GM18508 (cell line): ENCODE measurements around the gene SRCIN1.

ENCODE experiments used
- ATAC-seq: cut with Tn5 transposase; IDR thresholded peaks from one replicate; pipeline ENCODE4 v1.9.1; 2021; ENCODE audit warnings: moderate number of reproducible peaks; ENCODE audit not compliant: insufficient read depth, unreplicated experiment

Gene SRCIN1

DNA sequence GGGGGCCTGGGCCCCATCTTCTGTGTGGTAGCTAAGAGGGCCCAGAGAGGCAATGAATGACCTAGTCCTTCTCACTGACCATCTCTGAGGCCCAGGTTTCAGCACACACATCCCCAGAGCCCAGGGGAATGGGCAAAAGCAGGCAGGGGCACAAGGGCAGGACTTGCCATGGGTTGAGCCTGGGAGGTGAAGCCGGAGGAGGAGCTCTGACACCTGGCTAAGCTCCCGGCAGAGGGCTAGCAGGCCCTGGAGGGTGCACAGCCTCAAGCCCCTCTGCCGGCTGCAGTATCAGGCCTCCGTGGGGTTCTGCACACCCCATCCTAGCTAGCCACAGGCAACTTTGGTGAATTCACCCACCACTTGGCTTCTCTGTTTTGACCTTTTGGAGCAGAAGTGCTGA is 5.3 kb downstream of the SRCIN1 start:
- no peak for ATAC-seq

DNA sequence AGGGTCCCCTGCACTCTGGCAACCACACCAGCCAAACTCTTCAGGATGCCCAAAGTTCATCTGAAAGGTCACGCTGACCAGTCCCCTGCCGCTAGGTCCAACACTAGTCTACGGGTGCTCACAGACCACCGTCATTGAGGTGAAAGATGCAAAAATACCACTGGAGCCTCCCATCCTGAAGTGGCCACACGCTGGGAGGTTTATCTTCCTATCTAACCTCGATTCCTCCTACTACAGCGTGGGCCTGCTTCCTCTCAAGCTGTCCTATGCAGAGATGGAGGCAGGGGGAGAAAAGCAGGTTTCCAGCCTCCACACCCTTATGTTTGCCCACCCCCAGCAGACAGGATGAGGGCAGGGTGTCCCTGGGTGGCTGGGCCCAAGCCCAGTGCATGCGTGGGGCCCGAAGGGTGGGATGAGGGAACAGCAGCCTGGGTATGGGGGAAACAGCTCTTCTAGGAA is 6.3 kb downstream of the SRCIN1 start:
- ATAC-seq = no peak

- no peak for ATAC-seq
These were observed 6.8 kb downstream of the SRCIN1 start for GRCh38 chr17:38598995-38599394.

DNA sequence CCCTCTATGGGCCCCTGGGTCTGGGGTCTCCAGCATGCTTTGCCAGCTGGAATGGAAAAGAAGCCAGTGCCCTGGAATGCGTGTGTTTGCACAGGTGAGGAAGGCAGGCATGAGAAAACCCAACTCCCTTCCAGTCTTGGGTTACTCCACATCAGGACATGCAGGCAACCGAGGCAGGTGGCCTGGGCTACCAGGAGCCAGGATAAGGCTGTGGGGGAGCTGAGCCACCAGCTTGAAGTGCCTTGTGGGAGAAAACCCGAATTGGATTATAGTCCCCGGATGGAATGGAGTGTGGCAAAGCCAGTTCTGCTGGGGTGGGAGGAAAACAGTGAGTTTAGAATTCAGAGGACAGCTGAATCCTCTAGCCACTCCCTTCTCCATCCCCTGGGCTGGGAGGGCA is 7.2 kb downstream of the SRCIN1 start:
- no peak for ATAC-seq

- no peak for ATAC-seq
These were observed 8.4 kb downstream of the SRCIN1 start for GRCh38 chr17:38597375-38597774.

- no peak for ATAC-seq
These were observed 9.1 kb downstream of the SRCIN1 start for GRCh38 chr17:38596651-38597050.

GRCh38 chr17:38595892-38596291 is 9.9 kb downstream of the SRCIN1 start:
- no peak for ATAC-seq

- no peak for ATAC-seq
These were observed 11.6 kb downstream of the SRCIN1 start for GRCh38 chr17:38594152-38594551.

- no peak for ATAC-seq
These were observed 13.3 kb downstream of the SRCIN1 start for GRCh38 chr17:38592487-38592886.

GRCh38 chr17:38591759-38592241 is 14.0 kb downstream of the SRCIN1 start:
- ATAC-seq = no peak

DNA sequence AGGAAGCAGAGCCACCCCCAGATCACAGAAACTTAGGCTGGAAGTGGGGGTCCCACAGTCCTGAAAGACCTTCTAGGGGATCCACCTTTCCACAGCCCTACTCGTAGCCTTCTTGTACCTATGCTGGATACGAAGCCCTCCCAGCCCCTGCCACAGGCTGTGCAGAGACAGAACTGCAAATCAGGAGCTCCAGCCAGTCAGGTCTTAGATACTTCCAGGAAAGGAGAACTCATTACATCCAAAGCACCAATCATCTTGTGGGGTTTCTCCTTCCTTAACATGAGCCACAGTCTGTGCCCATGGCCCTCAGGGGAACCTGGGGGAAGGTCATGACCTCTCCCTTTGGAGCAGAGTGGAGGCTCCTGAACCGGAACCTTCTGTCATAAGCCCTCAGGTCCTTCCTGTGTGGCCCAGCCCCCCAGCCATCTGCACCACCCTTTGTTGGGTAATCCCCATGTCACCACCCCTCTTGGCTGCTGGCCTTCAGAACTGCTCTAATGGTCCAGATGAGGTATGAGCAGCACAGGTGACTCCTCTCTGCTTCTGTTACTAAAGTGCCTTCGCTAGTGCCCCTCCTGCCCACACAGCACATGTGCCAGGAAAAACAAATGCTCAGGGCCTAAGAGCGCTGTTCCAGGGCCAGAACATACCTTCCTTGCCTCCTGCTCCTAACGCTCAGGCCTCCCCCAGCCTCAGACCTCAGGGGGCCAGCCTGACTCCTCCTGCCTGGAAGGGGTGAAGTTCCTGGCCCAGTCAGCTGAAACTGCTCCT is 14.6 kb downstream of the SRCIN1 start:
- ATAC-seq = no peak

DNA sequence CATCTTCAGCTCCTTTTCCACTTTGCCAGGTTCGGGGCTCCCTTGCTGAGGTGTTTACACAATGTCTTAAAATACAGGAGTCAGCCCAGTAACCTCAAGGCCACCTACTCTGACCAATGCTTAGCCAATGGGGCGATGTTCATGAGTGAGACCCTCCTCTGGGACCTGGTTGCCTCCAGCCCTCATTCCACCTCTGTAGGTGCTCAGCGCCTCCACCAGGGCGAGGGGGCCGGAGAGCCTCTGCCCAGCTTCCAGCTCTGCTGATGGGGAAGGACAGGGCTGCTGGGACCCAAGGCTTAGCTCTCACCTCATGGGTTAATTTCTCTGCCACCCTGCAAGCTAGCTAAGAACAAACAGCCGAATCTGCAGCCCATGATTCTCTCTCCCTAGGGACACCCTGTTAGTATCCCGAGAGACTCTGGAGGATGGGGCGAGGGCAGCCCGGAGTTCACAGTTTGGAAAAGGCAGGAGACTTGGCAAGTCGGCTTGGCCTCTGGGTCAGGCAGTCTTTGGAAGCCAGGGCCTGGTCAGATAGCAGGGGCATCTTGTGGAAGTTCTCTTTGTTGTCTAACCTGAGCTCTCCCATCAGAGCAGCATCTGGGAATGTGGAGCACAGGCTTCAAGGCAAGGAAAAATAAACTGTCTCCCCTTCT is 16.2 kb downstream of the SRCIN1 start:
- no peak for ATAC-seq

GRCh38 chr17:38588788-38589174 is 17.0 kb downstream of the SRCIN1 start:
- no peak for ATAC-seq

GRCh38 chr17:38587947-38588787 is 17.6 kb downstream of the SRCIN1 start:
- ATAC-seq = no peak

DNA sequence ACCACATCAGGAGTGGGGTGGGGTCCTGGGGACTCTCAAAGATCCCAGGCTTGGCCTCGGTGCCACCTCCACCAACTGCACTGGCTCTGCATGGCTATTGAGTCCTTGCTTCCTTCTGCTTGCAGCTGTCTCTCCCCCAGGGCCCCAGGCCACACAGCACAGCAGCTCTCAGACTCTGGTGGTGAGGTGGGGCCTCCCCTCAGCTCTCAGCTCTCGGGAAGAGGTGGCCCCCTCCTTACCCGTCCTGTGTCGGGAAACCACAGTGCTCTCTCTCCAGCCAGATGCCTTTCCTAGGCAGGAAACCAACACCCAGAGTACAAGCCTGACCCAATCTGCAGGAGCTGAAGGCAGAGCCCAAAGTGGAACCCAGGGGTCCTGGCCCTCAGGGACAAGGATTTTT is 18.5 kb downstream of the SRCIN1 start:
- ATAC-seq = no peak

- ATAC-seq = no peak
These were observed 19.0 kb downstream of the SRCIN1 start for GRCh38 chr17:38586788-38587187.

GRCh38 chr17:38585918-38586529 is 19.7 kb downstream of the SRCIN1 start:
- no peak for ATAC-seq

DNA sequence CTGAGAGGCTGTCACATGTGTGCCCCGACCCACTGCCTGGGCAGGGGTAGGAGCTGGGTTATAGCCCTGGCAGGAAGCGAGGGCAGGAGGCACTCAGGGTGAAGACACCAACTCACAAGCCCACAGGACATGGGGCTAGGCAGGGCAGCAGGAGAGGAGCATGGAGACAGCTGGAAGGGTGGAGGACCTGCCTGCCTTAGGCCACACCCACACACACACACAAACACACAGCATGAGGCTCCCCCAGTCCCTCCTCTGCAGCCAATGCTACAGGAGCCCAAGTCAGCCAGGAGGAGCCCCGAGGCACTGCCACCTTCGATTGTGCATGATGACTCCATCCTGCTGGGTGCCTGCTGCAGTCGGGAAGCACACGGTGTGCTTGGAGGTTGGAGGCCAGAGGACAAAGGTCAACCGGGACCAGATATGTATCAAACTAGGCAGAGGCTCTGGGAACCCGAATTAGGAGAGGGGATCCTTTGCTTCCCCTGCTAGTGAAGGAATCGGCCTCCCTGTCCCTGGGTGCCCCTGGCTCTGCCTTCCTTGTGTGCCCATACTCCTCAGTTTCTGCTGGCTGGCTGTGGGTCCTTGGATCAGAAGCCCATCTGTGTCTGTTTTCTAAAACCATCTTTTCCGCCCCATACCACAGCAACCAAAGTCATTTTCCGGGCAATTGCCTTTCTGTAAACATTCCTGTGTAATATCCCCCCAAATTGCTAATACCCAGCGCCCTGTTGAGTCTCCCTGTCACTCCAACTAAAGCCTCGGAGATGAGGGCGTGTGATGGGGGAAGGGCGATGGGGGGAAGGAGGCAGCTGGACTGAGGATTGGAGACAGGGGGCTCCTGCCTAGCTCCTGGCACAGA is 20.5 kb downstream of the SRCIN1 start:
- ATAC-seq = no peak

DNA sequence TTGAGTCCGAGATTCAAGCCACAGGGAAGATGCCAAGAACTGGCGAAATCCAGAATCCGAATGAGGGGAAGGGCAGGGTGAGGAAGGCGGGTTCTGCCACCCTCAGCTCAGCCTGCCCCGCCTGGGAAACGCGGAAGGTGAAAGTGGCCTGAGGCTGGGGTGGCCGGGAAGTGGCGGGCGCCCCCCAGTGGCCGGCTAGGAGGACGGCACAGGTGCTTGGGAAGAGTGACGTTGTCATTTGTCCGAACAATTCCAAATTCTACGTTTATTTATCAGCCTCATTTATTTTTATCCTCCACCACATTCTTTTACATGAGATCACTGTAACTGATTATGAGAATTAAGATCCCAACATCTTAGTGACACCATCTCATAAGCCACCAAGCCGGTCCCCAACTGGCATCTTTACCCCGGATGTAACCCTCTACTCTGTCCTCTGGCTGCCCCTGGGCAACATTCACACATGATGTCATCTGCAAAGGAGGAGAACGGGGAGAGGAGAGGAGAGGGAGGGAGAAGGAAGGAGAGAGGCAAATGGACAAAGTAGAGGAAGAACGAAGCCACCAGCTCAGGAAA is 21.3 kb downstream of the SRCIN1 start:
- no peak for ATAC-seq
